ENCODE data around the gene NPTX2. TPM values are rescaled to one million over a fixed set of nuclear protein-coding genes. Genes with fewer than 3 reads are reported as not detected.

The NPTX2 gene
- total and polyA plus RNA-seq, 4 donors = 6.6 to 35.2 (median 11.3) TPM

- H3K27ac ChIP-seq (ENCODE audit: low read depth in 1 of 2, low read length in 2 of 2) = no peak overlapping the region
- no peaks in the 10 kb centered on the region for H3K27me3 ChIP-seq (ENCODE audit: control insufficient read depth in 1 of 2, insufficient read depth in 2 of 2, low read length in 1 of 2)
- ATAC-seq (ENCODE audit: low FRiP score) (no peak), DNase-seq (no peak)
- intact Hi-C loops (cut with DNase I) = no loop called here
- 48 to 70% methylated on average over 2 of the region's 2 CpGs for WGBS, 2 donors
- no peaks in the 10 kb centered on the region for H3K36me3 ChIP-seq (ENCODE audit: control insufficient read depth in 1 of 2, insufficient read depth in 2 of 2, low read length in 1 of 2)
- H3K4me3 ChIP-seq (ENCODE audit: low read length in 2 of 2) = no peak overlapping the region
- no peaks in the 10 kb centered on the region for H3K4me1 ChIP-seq (ENCODE audit: control insufficient read depth in 1 of 2, insufficient read depth in 2 of 2, low read length in 2 of 2)
- H3K9me3 ChIP-seq (ENCODE audit: control insufficient read depth, low read length) = peaks cover 7% of the 10 kb centered on the region
Observed at GRCh38 chr7:98671733-98672331, 54.7 kb downstream of the NPTX2 start.

- whole genome bisulfite sequencing, 2 donors = 58 to 67% methylated on average over 8 of the region's 8 CpGs
- ATAC-seq (ENCODE audit: low FRiP score) (no peak), DNase-seq (no peak)
- Histone ChIP-seq H3K4me1 (ENCODE audit: control insufficient read depth in 1 of 2, insufficient read depth in 2 of 2, low read length in 2 of 2) (no peaks in the 10 kb centered on the region), H3K27ac (ENCODE audit: low read depth in 1 of 2, low read length in 2 of 2) (no peak overlapping the region), H3K9me3 (ENCODE audit: control insufficient read depth, low read length) (peaks cover 9% of the 10 kb centered on the region), H3K4me3 (ENCODE audit: low read length in 2 of 2) (no peak overlapping the region), H3K27me3 (ENCODE audit: control insufficient read depth in 1 of 2, insufficient read depth in 2 of 2, low read length in 1 of 2) (no peaks in the 10 kb centered on the region), H3K36me3 (ENCODE audit: control insufficient read depth in 1 of 2, insufficient read depth in 2 of 2, low read length in 1 of 2) (no peaks in the 10 kb centered on the region)
- intact Hi-C loops (cut with DNase I) = no loop called here
Observed at GRCh38 chr7:98674461-98674860, 57.4 kb downstream of the NPTX2 start.

GRCh38 chr7:98674881-98675280 lies 57.8 kb downstream of the NPTX2 start:
- H3K4me1 ChIP-seq (ENCODE audit: control insufficient read depth in 1 of 2, insufficient read depth in 2 of 2, low read length in 2 of 2) = no peaks in the 10 kb centered on the region

GRCh38 chr7:98678215-98678614 lies 61.1 kb downstream of the NPTX2 start:
- Histone ChIP-seq H3K4me1 (ENCODE audit: control insufficient read depth in 1 of 2, insufficient read depth in 2 of 2, low read length in 2 of 2) (no peaks in the 10 kb centered on the region), H3K27ac (ENCODE audit: low read depth in 1 of 2, low read length in 2 of 2) (no peak overlapping the region), H3K4me3 (ENCODE audit: low read length in 2 of 2) (no peak overlapping the region), H3K27me3 (ENCODE audit: control insufficient read depth in 1 of 2, insufficient read depth in 2 of 2, low read length in 1 of 2) (no peaks in the 10 kb centered on the region), H3K9me3 (ENCODE audit: control insufficient read depth, low read length) (peaks cover 5% of the 10 kb centered on the region), H3K36me3 (ENCODE audit: control insufficient read depth in 1 of 2, insufficient read depth in 2 of 2, low read length in 1 of 2) (no peaks in the 10 kb centered on the region)
- WGBS, 2 donors = 94 to 95% methylated on average over 7 of the region's 7 CpGs
- ATAC-seq (ENCODE audit: low FRiP score) = no peak
- intact Hi-C loops (cut with DNase I) = no loop called here
- no peak for DNase-seq

More at GRCh38 chr7:98674881-98675280, 57.8 kb downstream of the NPTX2 start:
- ATAC-seq (ENCODE audit: low FRiP score) (no peak), DNase-seq (no peak)
- no peak overlapping the region for H3K4me3 ChIP-seq (ENCODE audit: low read length in 2 of 2)
- no peak overlapping the region for H3K27ac ChIP-seq (ENCODE audit: low read depth in 1 of 2, low read length in 2 of 2)
- 65 to 81% methylated on average over 9 of the region's 9 CpGs for WGBS, 2 donors
- no peaks in the 10 kb centered on the region for H3K36me3 ChIP-seq (ENCODE audit: control insufficient read depth in 1 of 2, insufficient read depth in 2 of 2, low read length in 1 of 2)
- intact Hi-C loops (cut with DNase I) = no loop called here
- H3K9me3 ChIP-seq (ENCODE audit: control insufficient read depth, low read length) = peaks cover 9% of the 10 kb centered on the region
- no peaks in the 10 kb centered on the region for H3K27me3 ChIP-seq (ENCODE audit: control insufficient read depth in 1 of 2, insufficient read depth in 2 of 2, low read length in 1 of 2)

Other genes with a start within 250 kb of the NPTX2 start
- 1 to 10 TPM; 1.8 to 3.6 TPM for gene BAIAP2L1, start 216.2 kb upstream of the NPTX2 start, total RNA-seq
- gene BAIAP2L1, start 216.2 kb upstream of the NPTX2 start, polyA plus RNA-seq = 1 to 10 TPM in 1 of 2 donors, under 1 TPM in 1; 0.23 to 5.4 TPM

All from aorta (tissue), 5 donors.